ENCODE results near the gene MLF2. TPM values are rescaled to one million over a fixed set of nuclear protein-coding genes. Genes with fewer than 3 reads are reported as not detected.
A peak's percentile ranks its signal among the peaks of the same experiment; 100 is the strongest.

MLF2 gene
- total and polyA plus RNA-seq, 9 of the 15 experiments (the other 6 are each of a cell fraction or from before 2014, with no cell fraction given) = 11.4 to 190 (median 139) TPM

DNA sequence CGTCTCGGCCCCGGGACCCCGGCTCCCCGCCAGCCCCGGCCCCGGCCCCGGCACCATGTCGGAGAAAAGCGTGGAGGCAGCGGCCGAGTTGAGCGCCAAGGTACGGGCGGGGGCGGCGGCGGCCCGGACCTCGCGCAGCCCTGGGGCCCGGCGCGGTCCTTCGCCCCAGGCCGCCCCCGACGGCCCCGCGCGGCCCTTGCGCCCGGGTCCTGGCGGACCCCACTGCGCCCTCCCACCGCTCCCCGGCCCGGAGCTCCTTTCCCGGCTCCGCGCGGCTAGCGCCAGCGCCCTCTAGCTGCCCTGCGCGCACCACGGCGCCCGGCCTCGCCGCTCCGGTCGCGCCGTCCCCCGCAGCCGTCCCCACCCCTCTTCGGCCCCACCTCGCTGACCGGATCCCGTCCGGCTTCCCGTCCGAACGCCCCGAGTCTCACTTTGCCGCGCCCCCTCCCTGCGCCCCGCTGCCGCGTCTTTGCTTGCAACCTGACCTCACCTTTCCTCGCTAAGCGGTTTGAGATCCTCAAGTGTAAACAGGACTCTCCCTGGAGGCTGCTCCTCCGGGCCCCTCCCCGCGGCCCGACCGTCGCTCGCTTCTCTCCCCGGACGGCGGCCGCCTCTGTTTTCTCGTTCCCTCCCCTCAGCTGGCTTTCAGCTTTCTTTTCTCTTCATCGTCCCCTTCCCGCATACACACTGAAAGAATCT lies 13.9 kb upstream of the MLF2 start (continued):
- TF ChIP-seq, protein P1, sequence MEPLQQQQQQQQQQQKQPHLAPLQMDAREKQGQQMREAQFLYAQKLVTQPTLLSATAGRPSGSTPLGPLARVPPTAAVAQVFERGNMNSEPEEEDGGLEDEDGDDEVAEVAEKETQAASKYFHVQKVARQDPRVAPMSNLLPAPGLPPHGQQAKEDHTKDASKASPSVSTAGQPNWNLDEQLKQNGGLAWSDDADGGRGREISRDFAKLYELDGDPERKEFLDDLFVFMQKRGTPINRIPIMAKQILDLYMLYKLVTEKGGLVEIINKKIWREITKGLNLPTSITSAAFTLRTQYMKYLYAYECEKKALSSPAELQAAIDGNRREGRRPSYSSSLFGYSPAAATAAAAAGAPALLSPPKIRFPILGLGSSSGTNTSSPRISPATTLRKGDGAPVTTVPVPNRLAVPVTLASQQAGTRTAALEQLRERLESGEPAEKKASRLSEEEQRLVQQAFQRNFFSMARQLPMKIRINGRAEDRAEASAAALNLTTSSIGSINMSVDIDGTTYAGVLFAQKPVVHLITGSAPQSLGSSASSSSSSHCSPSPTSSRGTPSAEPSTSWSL (CRISPR knock-in tag; IDR thresholded peaks at IDR 0.05; ENCODE audit: borderline replicate concordance) = no peak
- TF ChIP-seq, protein P2, sequence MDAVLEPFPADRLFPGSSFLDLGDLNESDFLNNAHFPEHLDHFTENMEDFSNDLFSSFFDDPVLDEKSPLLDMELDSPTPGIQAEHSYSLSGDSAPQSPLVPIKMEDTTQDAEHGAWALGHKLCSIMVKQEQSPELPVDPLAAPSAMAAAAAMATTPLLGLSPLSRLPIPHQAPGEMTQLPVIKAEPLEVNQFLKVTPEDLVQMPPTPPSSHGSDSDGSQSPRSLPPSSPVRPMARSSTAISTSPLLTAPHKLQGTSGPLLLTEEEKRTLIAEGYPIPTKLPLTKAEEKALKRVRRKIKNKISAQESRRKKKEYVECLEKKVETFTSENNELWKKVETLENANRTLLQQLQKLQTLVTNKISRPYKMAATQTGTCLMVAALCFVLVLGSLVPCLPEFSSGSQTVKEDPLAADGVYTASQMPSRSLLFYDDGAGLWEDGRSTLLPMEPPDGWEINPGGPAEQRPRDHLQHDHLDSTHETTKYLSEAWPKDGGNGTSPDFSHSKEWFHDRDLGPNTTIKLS (IDR thresholded peaks at IDR 0.05; ENCODE audit: borderline replicate concordance, low read depth) = no peak
- no peak for TF ChIP-seq HNRNPH1 (optimal IDR thresholded peaks at IDR 0.05; ENCODE audit: low read depth, low read length)
- 0 out of 2 replicates have a peak, but pooled peaks have one; percentile 18 for TF ChIP-seq CREM (IDR thresholded peaks at IDR 0.05; ENCODE audit: low read depth)
- TF ChIP-seq, protein P3, sequence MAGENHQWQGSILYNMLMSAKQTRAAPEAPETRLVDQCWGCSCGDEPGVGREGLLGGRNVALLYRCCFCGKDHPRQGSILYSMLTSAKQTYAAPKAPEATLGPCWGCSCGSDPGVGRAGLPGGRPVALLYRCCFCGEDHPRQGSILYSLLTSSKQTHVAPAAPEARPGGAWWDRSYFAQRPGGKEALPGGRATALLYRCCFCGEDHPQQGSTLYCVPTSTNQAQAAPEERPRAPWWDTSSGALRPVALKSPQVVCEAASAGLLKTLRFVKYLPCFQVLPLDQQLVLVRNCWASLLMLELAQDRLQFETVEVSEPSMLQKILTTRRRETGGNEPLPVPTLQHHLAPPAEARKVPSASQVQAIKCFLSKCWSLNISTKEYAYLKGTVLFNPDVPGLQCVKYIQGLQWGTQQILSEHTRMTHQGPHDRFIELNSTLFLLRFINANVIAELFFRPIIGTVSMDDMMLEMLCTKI (IDR thresholded peaks at IDR 0.05; ENCODE audit: partially characterized antibody) = no peak
- no peak for TF ChIP-seq ARID2 (IDR thresholded peaks at IDR 0.05)
- TF ChIP-seq, protein P4, sequence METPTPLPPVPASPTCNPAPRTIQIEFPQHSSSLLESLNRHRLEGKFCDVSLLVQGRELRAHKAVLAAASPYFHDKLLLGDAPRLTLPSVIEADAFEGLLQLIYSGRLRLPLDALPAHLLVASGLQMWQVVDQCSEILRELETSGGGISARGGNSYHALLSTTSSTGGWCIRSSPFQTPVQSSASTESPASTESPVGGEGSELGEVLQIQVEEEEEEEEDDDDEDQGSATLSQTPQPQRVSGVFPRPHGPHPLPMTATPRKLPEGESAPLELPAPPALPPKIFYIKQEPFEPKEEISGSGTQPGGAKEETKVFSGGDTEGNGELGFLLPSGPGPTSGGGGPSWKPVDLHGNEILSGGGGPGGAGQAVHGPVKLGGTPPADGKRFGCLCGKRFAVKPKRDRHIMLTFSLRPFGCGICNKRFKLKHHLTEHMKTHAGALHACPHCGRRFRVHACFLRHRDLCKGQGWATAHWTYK (CRISPR knock-in tag; IDR thresholded peaks at IDR 0.05) = no peak
- TF ChIP-seq, protein P5, sequence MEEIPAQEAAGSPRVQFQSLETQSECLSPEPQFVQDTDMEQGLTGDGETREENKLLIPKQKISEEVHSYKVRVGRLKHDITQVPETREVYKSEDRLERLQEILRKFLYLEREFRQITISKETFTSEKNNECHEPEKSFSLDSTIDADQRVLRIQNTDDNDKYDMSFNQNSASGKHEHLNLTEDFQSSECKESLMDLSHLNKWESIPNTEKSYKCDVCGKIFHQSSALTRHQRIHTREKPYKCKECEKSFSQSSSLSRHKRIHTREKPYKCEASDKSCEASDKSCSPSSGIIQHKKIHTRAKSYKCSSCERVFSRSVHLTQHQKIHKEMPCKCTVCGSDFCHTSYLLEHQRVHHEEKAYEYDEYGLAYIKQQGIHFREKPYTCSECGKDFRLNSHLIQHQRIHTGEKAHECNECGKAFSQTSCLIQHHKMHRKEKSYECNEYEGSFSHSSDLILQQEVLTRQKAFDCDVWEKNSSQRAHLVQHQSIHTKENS (CRISPR knock-in tag; IDR thresholded peaks at IDR 0.05) = no peak
- no peak for TF ChIP-seq EZH2 (IDR thresholded peaks at IDR 0.05; ENCODE audit: borderline replicate concordance, low read depth, low read length)
- no peak for TF ChIP-seq XRCC4 (IDR thresholded peaks at IDR 0.05; ENCODE audit: extremely low read depth, insufficient read depth, insufficient read length)
- TF ChIP-seq, protein P6, sequence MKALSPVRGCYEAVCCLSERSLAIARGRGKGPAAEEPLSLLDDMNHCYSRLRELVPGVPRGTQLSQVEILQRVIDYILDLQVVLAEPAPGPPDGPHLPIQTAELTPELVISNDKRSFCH (CRISPR knock-in tag; IDR thresholded peaks at IDR 0.05) = no peak
- TF ChIP-seq, protein P6 (tag; IDR thresholded peaks at IDR 0.05) = no peak
- TF ChIP-seq, protein P7, sequence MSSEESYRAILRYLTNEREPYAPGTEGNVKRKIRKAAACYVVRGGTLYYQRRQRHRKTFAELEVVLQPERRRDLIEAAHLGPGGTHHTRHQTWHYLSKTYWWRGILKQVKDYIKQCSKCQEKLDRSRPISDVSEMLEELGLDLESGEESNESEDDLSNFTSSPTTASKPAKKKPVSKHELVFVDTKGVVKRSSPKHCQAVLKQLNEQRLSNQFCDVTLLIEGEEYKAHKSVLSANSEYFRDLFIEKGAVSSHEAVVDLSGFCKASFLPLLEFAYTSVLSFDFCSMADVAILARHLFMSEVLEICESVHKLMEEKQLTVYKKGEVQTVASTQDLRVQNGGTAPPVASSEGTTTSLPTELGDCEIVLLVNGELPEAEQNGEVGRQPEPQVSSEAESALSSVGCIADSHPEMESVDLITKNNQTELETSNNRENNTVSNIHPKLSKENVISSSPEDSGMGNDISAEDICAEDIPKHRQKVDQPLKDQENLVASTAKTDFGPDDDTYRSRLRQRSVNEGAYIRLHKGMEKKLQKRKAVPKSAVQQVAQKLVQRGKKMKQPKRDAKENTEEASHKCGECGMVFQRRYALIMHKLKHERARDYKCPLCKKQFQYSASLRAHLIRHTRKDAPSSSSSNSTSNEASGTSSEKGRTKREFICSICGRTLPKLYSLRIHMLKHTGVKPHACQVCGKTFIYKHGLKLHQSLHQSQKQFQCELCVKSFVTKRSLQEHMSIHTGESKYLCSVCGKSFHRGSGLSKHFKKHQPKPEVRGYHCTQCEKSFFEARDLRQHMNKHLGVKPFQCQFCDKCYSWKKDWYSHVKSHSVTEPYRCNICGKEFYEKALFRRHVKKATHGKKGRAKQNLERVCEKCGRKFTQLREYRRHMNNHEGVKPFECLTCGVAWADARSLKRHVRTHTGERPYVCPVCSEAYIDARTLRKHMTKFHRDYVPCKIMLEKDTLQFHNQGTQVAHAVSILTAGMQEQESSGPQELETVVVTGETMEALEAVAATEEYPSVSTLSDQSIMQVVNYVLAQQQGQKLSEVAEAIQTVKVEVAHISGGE (CRISPR knock-in tag; IDR thresholded peaks at IDR 0.05) = peak in 1 of 3 experiments; percentile 52; a peak in 1 of 6 replicates
- TF ChIP-seq CXXC5 (CRISPR knock-in tag; IDR thresholded peaks at IDR 0.05) = peak; percentile 68

Data from K562 (cell line).